Inflammatory macrophage (primary cell): ENCODE results near the gene CEP20.
"Not testable (repeated sequence)": the region's sequence is repeated elsewhere in the genome, so short reads cannot be mapped to it uniquely, and the experiment has no call there.

ENCODE experiments used
- DNase-seq, 2 donors: peaks; one replicate each; pipeline ENCODE4 v3.0.0-alpha.2; 2020 to 2022

CEP20 gene

GRCh38 chr16:15857724-15858560, 30.5 kb downstream of the CEP20 start:
- DNase-seq = peak; percentile 9 to 20

GRCh38 chr16:15856901-15857698, 31.3 kb downstream of the CEP20 start, which contains the start of gene MYH11:
TSS of gene MYH11 (minus strand) at chr16:15857028. CDS start at chr16:15838252, 18,776 bp downstream.
- DNase-seq = no peak

DNA sequence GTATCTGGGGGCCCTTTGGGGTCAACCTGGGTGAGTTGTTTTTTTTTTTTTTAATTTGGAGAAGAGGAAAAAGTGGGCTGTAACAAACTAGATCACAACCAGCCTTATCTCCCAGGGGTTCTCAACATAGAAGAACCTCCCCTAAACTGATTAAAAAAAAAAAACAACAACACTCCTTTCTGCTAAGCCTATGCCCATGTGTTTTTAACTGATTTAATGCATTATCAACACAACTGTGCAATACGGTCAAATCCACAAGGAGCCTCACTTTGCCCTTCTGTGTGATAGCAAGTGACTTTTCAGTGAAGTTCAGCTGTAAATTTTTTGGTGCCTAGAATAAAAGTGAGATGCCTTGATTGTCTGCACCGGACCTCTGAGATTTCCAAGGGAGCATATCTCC, 32.2 kb downstream of the CEP20 start:
- no peak for DNase-seq

- DNase-seq = no peak
These were observed 32.7 kb downstream of the CEP20 start for GRCh38 chr16:15855704-15856003.

DNA sequence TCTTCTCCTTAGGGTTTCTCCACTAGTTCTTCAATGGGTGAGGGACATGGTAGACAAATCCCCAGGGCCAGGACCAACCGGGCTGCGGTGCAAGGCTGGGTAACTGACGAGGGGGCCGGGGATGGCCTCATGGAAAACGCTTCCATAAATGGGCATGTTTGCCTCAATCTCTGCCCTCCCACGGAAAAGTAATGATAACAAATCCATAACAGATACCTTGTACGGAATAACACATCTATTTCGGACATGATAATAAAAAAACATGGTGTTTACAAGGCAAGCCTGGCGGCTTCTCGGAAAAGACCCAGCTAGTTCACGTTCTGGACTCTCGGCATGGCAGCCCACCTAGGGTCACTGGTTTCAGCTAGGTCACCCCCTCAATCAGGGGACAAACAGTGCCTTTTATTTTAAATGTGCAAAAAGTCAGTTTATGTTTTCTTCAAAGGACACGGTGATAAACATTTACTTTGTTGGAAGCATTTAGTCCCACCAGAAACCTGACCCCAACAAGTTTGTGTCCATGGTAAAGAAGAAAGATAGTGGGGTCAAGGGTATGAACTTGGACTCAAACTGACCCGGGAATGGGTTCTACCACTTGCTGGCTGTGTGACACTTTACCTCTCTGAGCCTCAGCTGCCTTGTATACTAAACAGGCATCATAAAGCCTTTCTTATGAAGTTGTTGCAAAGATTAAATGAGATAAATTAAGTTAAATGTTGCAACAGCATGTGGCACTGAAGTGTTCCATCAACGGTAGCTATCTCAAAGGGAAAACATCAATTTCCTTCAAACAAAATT, 33.3 kb downstream of the CEP20 start:
- DNase-seq = no peak

GRCh38 chr16:15854061-15854460, 34.3 kb downstream of the CEP20 start:
- no peak for DNase-seq

DNA sequence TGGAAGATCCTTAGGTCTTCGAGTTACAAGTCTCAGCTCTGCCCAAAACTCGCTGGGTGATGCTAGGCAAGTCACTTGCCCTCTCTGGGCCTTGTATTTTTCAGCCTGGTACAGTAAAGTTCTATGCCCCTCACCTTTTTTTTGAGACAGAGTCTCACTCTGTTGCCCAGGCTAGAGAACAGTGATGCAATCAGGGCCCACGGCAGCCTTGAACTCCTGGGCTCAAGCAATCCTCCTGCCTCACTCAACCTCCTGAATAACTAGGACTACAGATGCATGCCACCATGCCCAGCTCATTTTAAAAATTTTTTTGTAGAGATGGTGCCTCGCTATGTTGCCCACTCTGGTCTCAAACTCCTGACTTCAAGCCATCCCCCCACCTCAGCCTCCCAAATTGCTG, 35.4 kb downstream of the CEP20 start:
- DNase-seq = no peak

DNA sequence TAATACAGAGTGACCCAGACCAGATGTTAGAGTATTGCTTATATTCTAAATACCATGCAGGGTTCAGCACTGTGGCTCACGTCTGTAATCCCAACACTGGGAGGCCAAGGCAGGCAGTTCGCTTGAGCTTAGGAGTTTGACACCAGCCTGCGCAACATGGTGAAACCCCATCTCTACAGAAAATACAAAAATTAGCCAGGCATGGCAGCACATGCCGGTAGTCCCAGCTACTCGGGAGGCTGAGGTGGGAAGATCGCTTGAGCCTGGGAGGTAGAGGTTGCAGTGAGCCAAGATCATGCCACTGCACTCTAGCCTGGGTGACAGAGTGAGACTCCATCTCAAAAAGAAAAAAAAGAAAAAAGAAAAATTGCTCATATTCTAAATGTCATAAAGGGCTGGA, 37.8 kb downstream of the CEP20 start:
- not testable (repeated sequence) for DNase-seq

- DNase-seq = no peak
These were observed 39.0 kb downstream of the CEP20 start for GRCh38 chr16:15849209-15849981.

DNA sequence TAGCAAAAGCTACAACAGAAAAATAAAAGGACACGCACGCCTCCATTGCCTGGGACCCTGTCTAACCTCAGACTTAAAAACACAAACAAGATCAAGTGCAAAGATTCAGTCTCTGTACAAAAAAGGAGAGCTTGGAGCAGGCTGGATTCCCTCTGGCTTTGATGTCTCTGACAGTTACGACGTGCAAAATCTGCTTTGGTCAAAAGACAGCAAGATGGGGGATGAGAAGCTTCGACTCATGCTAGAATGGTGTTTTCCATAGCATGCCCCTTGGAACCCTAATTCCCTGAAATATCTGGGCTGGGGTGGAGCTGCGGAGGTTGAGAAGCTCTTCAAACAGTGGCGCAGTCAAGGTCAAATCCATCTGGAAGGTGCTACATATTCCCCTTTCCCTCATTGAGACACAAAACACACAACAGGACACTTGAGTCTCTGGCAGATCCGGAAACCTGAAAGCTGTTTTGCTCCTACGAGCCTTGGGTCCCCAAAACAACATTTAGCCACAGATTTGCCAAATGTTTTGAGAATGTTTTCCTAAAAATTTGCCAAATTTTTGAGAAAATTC, 40.7 kb downstream of the CEP20 start:
- DNase-seq = no peak

GRCh38 chr16:15846510-15846909, 41.9 kb downstream of the CEP20 start:
- no peak for DNase-seq

GRCh38 chr16:15843635-15844279, 44.6 kb downstream of the CEP20 start:
- DNase-seq = no peak

GRCh38 chr16:15839204-15839603, 49.2 kb downstream of the CEP20 start:
- DNase-seq = not testable (repeated sequence)

- no peak for DNase-seq
These were observed 50.6 kb downstream of the CEP20 start for GRCh38 chr16:15837761-15838160.

DNA sequence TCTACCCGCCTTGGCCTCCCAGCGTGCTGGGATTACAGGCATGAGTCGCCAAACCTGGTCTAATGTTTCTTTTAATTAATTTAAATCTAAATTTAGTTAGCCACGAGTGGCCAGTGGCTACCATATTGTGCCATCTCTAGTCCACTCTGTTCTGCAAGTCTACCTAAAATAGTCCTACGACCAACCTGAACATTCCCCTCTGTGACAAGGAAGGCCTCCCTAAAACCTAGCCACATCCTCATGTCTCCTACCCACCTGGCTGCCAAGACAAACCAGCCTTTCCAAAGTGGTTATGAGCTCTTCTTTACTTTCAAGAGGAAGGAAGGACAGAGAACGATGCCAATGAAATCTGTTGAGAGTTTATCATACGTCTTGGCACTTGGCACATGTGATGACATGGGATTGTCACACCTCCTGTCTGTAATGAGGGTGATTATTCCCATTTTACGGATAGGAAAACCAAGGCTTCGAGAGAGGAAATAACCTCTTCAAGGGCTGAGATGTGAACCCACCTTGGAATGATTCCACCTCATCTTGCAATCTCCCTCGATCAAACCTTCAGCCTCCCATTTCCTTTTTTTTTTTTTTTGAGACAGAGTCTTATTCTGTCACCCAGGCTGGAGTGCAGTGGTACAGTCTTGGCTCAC, 51.3 kb downstream of the CEP20 start:
- DNase-seq = no peak

- no peak for DNase-seq
These were observed 52.3 kb downstream of the CEP20 start for GRCh38 chr16:15836074-15836473.

GRCh38 chr16:15835136-15835878, 53.1 kb downstream of the CEP20 start:
- DNase-seq = no peak

DNA sequence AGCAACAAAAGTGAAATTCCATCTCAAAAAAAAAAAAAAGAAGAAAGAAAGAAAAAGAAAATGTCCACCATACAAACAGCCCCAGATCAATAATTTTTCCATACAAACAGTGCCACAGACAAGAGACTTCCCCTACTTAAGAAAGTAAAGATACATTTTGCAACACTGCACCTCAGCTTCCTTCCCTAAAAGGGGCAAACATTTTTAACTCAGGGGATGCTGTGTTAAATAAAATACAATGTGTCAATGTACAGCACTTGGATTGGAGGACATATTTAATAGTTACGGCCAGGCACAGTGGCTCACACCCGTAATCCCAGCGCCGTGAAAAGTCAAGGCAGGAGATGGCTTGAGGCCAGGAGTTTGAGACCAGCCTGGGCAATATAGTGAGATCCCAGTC, 53.9 kb downstream of the CEP20 start:
- peak in 1 of 2 donors; percentile 17 for DNase-seq

GRCh38 chr16:15833541-15833940, 54.9 kb downstream of the CEP20 start:
- no peak for DNase-seq

GRCh38 chr16:15832241-15832640, 56.2 kb downstream of the CEP20 start:
- no peak for DNase-seq
